OCI-LY3 (cell line): ENCODE measurements around the gene STKLD1.

Source experiments
- H2AFZ ChIP-seq: fragments of 200-600, 300-600 bp; shearing (Covaris generic); 2 replicates; pipeline ENCODE4 v1.6.0; 2014; ENCODE audit warnings: antibody characterized with exemption, low read depth, low read length
- H3K27ac ChIP-seq: fragments of 200-600, 300-600 bp; sonication (generic); 2 replicates; pipeline ENCODE4 v1.5.1; 2014; ENCODE audit warnings: mild to moderate bottlenecking, low read length, moderate library complexity, mixed read lengths
- H3K27me3 ChIP-seq: fragments of 200-600, 300-600 bp; sonication (generic); 2 replicates; pipeline ENCODE4 v1.6.1; 2014; ENCODE audit warnings: low read depth, low read length, mixed read lengths
- H3K36me3 ChIP-seq: fragments of 200-600, 300-600 bp; sonication (generic); replicated peaks from 2 replicates; pipeline ENCODE3; 2014; ENCODE audit warnings: low read depth, low read length, mixed read lengths
- H3K4me1 ChIP-seq: fragments of 300-600, 200-600 bp; sonication (generic); 2 replicates; pipeline ENCODE4 v1.6.1; 2014; ENCODE audit warnings: low read length, mixed read lengths
- H3K4me2 ChIP-seq: fragments of 200-600, 300-600 bp; sonication (generic); 2 replicates; pipeline ENCODE4 v1.6.1; 2014; ENCODE audit warnings: low read length, mixed read lengths
- H3K4me3 ChIP-seq: fragments of 300-600, 200-600 bp; sonication (generic); 2 replicates; pipeline ENCODE4 v1.5.1; 2014; ENCODE audit warnings: antibody characterized with exemption, mild to moderate bottlenecking, low read length, moderate library complexity
- H3K79me2 ChIP-seq: fragments of 300-600, 200-600 bp; shearing (Covaris generic); 2 replicates; pipeline ENCODE4 v1.6.1; 2014; ENCODE audit warnings: mild to moderate bottlenecking, low read length, mixed read lengths
- H3K9ac ChIP-seq: fragments of 300-600, 200-600 bp; shearing (Covaris generic); 2 replicates; pipeline ENCODE4 v1.6.0; 2014; ENCODE audit warnings: mild to moderate bottlenecking, low read length, moderate library complexity
- H3K9me3 ChIP-seq: fragments of 200-600, 300-600 bp; shearing (Covaris generic); 2 replicates; pipeline ENCODE4 v1.6.1; 2014; ENCODE audit warnings: low read length, mixed read lengths; ENCODE audit not compliant: insufficient read depth
- H4K20me1 ChIP-seq: fragments of 200-600, 300-600 bp; sonication (generic); 2 replicates; pipeline ENCODE4 v1.6.1; 2016; ENCODE audit warnings: low read length, mixed read lengths; ENCODE audit not compliant: insufficient read depth
- CTCF ChIP-seq: fragments of 200-600, 300-600 bp; sonication (generic); IDR thresholded peaks from 2 replicates; pipeline ENCODE4 v1.5.1; 2014; ENCODE audit warnings: antibody characterized with exemption, low read length, low read depth
- EZH2phosphoT487 ChIP-seq: fragments of 200-600 bp; shearing (Covaris generic); IDR thresholded peaks from 2 replicates; pipeline ENCODE4 v1.6.1; 2018; ENCODE audit warnings: antibody characterized with exemption, mixed run types, low read depth

STKLD1 gene

GRCh38 chr9:133429641-133430161 is 53.5 kb downstream of the STKLD1 start:
- Histone ChIP-seq H2AFZ (no peak overlapping the region), H3K9ac (no peak overlapping the region), H3K79me2 (no peaks in the 10 kb centered on the region), H3K4me2 (no peak overlapping the region), H3K4me1 (no peaks in the 10 kb centered on the region), H3K27me3 (no peaks in the 10 kb centered on the region), H3K27ac (no peak overlapping the region), H4K20me1 (no peaks in the 10 kb centered on the region), H3K4me3 (no peak overlapping the region), H3K9me3 (no peaks in the 10 kb centered on the region), H3K36me3 (no peaks in the 10 kb centered on the region)
- TF ChIP-seq CTCF = no peak
- TF ChIP-seq EZH2phosphoT487 = no peak

- no peak overlapping the region for H3K4me2 ChIP-seq
- H3K27me3 ChIP-seq = no peaks in the 10 kb centered on the region
- no peaks in the 10 kb centered on the region for H3K79me2 ChIP-seq
- H3K9me3 ChIP-seq = no peaks in the 10 kb centered on the region
- no peaks in the 10 kb centered on the region for H4K20me1 ChIP-seq
- H2AFZ ChIP-seq = no peak overlapping the region
- H3K4me3 ChIP-seq = no peak overlapping the region
- no peak overlapping the region for H3K27ac ChIP-seq
- TF ChIP-seq CTCF (no peak), EZH2phosphoT487 (no peak)
- no peaks in the 10 kb centered on the region for H3K36me3 ChIP-seq
- H3K4me1 ChIP-seq = no peaks in the 10 kb centered on the region
- no peak overlapping the region for H3K9ac ChIP-seq
Observed at GRCh38 chr9:133430244-133430643, 54.1 kb downstream of the STKLD1 start.

GRCh38 chr9:133433351-133433843 is 57.2 kb downstream of the STKLD1 start:
- Histone ChIP-seq H3K27ac (no peak overlapping the region), H3K4me2 (no peak overlapping the region), H3K27me3 (no peaks in the 10 kb centered on the region), H4K20me1 (no peaks in the 10 kb centered on the region), H3K4me3 (no peak overlapping the region), H3K4me1 (peaks cover 8% of the 10 kb centered on the region; the same call in 1 of the 2 replicates), H3K9ac (no peak overlapping the region), H2AFZ (no peak overlapping the region), H3K9me3 (no peaks in the 10 kb centered on the region), H3K36me3 (no peaks in the 10 kb centered on the region), H3K79me2 (no peaks in the 10 kb centered on the region)
- no peak for TF ChIP-seq CTCF

GRCh38 chr9:133436681-133437080 is 60.5 kb downstream of the STKLD1 start:
- H3K27ac ChIP-seq = no peak overlapping the region
- H3K27me3 ChIP-seq = no peaks in the 10 kb centered on the region
- H4K20me1 ChIP-seq = no peaks in the 10 kb centered on the region
- no peak overlapping the region for H2AFZ ChIP-seq
- no peak overlapping the region for H3K4me2 ChIP-seq
- peaks cover 8% of the 10 kb centered on the region; the same call in 1 of the 2 replicates for H3K4me1 ChIP-seq
- no peaks in the 10 kb centered on the region for H3K79me2 ChIP-seq
- H3K36me3 ChIP-seq = no peaks in the 10 kb centered on the region
- no peaks in the 10 kb centered on the region for H3K9me3 ChIP-seq
- no peak for TF ChIP-seq EZH2phosphoT487
- no peak for TF ChIP-seq CTCF
- no peak overlapping the region for H3K9ac ChIP-seq
- H3K4me3 ChIP-seq = no peak overlapping the region
